ENCODE results near the gene TMCO2.
"Not testable (repeated sequence)": the region's sequence is repeated elsewhere in the genome, so short reads cannot be mapped to it uniquely, and the experiment has no call there.

Gene TMCO2

DNA sequence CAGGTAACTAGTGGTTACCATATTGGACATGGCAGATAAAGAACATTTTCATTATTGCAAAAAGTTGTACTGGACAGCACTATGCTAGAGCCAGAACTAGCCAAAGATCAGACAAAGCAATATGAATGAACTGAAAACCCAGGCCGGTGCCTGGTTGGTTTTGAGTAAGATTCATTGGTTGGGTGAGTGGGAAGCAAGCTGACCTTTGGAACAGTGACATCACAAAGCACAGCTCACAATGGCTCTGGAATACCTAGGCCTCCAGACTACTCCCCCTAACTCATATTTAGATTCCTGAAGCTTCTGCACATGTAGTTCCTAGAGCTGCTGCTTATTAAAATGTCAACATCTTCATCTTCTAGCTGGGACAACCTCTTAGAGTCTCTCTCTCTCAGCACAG is at the start of gene TMCO2:
Gene TMCO2 (plus strand): TSS at position 283 of the 400 bp plus-strand sequence. CDS start 57 bp downstream, at position 340.
- DNase-seq (ENCODE audit: low read depth), result no peak

DNA sequence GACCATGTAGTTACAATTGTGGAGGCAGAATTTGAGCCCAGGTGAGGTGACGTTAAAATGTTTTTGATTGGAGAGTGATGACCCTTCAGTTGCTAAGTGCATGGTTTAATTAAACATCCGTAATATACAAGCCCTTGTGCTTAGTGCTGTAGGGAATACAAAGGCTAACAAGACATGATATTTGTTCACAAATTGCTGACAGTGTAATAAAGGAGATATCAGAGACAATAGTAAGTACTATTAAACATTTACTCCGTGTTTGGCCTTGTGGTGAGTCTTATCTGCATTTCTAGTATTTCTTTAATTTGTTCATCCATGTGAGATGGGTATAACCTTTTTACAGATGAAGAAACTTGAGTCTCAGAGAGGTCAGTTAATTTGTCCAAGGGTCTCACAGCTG is 48.6 kb upstream of the TMCO2 start:
- DNase-seq (ENCODE audit: low read depth), result no peak

DNA sequence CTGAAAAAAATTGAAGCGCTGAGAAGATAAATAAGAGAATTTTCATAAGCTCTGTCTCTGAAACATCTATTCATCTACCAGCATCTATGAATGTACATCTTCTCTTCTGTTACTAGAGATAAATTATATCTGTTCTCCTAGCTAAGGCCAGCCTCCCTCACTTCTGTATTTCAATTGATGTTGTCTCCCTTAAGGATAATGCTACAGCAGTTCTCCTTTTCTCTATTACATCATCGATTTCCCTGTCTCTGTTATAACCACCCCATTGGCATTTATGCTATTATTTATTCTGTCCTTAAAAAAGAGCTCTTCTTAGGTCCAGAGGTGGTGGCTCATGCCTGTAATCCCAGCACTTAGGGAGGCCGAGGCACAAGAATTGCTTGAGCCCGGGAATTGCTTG is 42.9 kb upstream of the TMCO2 start:
- no peak for DNase-seq (ENCODE audit: low read depth)

DNA sequence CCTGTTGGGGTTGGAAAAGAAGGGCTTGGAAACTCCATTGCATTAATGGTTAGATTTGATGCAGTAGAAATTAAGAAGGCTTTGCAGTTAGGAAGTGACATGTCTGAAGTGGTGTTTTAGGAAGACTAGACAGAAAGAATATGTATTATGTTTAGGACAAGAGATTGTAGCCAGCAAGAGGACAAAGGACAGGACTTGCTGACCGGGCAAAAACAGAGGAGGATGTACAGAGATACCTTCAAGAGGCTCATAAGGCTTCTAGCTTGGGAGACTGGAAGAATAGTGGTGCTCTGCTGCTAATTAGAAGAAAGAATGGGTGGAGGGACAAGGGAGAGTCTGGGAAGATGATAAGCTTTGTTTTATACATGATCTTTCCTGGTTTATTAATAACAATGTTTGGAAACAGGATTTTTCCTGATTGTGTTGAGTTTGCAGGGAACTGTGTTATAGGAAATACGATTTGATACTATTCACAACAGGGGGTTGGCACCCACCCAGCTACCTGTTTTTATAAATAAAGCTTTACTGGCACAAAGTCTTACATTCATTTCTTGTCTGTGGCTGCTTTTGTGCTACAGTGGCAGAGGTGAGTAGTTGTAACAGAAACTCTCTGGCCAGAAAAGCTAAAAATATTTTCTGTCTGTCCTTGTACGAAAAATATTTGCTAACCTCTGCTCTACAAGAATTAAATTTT is 37.1 kb upstream of the TMCO2 start:
- no peak for DNase-seq (ENCODE audit: low read depth)

DNA sequence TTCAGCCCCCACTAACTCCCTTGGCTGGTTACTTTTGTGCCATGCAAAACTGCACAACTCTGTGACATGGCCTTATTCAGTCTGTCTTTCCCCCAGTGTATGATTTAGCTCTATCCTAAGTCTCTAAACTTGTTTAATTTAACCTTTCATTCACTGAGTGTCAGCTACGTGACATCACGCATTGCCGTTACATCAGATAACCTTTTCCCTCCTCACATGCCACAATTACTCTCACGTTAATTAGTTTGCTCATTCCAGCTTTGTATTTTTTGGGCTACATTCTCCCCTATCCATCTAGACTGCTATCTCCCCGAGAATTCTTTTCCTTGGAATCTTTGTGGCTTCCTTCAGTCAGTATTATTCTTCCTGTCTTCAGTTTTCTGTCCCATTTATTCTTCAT is 29.4 kb upstream of the TMCO2 start:
- no peak for DNase-seq (ENCODE audit: low read depth)

DNA sequence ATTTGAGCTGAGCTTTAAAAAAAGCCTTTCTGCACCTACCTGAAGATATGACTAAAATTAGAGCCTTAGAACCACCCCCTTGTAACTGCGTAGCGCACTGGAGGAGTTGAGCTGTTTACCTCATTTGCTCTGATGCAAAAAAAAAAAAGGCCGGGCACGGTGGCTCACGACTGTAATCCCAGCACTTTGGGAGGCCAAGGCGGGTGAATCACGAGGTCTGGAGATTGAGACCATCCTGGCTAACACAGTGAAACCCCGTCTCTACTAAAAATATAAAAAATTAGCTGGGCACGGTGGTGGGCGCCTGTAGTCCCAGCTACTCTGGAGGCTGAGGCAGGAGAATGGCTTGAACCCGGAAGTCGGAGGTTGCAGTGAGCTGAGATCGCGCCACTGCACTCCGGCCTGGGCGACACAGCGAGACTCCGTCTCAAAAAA is 26.2 kb upstream of the TMCO2 start:
- DNase-seq (ENCODE audit: low read depth), result not testable (repeated sequence)

DNA sequence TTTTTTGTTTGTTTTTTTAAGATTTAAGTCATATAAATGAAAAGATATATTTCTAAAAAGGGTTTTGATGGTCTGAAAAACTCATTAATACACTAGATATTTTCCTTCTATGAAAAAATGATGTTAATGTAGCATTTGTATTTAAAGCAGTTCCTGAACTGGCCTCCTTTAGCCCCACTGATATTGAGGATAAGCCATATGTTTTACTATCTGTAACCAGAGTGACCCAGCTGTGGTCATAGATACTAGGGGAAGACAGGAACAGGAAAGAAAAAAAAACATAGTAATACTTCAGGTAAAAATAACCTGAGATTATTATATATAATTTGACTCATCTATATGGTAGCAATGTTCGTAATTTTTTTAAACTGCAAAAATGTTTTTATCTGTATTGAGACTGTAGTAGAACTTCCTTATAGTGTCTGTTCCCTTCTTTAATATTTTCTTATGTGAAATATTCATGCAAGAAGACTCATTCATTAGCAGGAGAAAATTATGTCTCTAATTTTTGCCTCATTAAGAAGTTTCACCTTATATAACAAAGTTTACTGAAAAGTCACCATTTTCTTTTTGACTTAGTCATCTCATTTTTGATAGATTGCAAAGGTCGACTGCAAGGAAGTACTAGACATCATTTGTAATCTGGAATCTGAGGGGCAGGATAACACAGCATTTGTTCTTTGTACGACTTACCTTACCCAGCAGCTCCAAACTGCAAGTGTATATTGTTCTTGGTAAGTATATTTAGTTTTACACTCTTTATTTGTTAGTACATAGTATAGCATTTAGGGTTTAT is 25.6 kb upstream of the TMCO2 start:
- DNase-seq (ENCODE audit: low read depth), result no peak

DNA sequence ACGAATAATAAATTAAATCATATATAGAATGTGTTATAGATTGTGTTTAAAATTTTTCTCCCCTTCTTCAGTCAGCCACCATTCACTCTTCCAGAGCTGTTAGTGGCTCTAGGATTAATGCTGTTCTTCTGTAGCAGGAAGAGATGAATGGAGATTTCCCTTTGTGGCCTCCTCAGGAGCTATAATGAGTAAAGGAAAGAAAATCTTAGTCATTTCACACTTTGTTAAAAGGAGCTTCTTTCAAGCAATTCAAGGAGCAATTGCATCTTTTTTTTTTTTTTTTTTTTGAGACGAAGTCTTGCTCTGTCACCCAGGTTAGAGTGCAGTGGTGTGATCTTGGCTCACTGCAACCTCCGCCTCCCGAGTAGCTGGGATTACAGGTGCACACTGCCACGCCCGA is 23.7 kb upstream of the TMCO2 start:
- no peak for DNase-seq (ENCODE audit: low read depth)

DNA sequence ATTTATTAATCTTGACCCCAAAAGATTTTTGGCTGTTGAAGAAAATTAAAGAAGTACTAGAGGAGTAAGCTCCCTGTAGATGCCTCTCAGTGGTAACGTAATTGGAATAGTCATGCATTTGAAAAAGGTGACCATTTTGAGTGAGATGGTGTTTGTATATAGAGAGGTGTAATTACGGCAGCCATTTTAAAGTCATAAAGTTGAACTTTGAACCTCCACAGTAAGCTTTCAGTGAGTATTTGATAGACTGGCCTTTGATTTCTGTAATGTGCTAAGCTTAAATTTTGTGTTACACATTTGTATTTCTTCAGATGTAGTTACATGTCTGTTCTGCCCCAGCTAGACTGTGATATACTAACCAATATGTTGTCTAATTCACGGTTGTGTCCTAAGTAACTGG is 21.5 kb upstream of the TMCO2 start:
- no peak for DNase-seq (ENCODE audit: low read depth)

DNA sequence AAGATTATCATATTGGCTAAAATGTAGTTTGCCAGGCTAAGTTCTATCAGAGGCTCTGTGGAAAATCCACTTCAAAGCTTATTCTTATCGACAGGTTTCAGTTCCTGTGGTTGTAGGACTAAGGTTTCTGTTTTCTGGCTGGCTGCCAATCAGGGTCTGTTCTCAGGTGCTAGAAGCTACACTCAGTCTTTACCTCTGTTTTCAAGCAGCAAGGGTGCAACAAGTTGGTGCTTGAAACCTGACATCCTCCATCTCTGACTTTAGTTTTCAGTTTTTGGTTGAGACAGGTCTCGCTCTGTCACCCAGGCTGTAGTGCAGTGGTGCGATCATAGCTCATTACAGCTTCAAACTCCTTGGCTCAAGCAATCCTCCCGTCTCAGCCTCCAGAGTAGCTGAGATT is 15.3 kb upstream of the TMCO2 start:
- DNase-seq (ENCODE audit: low read depth), result no peak

DNA sequence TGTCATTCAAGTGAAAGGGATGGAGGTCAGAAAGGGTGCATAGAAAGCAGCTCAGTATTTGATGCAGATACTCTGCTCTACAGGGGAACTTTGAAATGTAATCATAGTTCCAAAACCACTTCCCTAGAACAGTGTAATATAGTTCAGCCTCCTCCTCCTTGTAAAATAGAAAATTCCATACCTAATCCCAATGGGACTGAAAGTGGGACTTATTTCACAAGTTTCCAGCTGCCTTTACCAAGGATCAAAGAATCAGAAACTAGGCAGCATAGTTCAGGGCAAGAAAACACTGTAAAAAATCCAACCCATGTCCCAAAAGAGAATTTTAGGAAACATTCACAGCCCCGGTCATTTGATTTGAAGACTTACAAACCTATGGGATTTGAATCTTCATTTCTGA is 8.1 kb upstream of the TMCO2 start:
- DNase-seq (ENCODE audit: low read depth), result no peak

DNA sequence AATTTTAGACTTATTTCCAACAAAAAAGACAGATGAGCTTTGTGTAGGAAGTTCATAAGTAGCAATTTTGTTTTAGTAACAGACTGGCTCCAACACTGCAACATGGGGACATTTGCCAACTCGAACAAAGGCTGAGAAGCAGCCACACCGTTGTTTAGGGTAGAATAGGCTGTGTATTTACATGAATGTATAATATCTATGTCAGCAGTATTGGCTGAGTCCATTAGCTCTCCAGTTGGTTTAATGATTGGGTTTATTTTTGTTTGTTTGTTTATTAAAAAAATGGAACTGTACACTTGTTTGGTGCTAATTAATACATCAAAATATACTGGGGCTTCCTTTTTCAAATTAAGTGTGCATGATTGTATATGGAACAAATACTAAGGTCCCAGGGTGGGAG is 7.3 kb upstream of the TMCO2 start:
- DNase-seq (ENCODE audit: low read depth), result no peak

DNA sequence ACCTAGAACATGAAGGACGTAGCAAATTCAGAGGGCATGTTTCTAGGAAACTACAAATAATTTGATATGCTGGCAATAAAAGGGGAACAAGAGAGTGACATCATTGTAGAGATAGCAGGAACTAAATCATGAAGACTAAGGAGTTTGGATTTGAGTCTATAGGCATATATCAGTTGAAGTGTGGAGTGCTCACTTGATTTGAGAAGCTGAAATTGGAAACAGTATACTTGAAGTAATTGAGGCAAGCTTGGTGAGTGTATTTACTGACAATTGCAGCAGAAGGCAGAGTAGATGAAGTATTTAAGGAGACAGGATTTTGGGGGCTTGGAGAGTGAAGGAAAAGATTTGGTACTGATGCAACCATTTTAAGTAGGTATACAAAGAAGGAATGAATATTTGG is 6.4 kb upstream of the TMCO2 start:
- no peak for DNase-seq (ENCODE audit: low read depth)

DNA sequence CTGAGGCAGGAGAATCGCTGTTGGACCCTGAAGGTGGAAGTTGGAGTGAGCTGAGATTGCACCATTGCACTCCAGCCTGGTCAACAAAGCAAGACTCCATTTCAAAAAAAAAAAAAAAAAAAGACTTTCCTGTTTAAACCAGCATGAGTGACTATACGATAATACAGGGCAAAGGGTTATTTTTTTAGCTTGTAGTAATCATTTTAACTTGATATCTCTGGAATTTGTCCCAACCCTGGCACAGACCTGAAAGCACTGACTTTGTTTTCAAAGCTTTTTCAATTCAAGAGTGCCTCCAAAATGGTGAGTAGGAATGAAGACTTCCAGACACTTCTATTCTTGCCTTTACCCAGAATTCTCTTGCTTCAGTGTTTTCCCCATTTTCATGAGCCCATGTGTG is 4.4 kb upstream of the TMCO2 start:
- no peak for DNase-seq (ENCODE audit: low read depth)

DNA sequence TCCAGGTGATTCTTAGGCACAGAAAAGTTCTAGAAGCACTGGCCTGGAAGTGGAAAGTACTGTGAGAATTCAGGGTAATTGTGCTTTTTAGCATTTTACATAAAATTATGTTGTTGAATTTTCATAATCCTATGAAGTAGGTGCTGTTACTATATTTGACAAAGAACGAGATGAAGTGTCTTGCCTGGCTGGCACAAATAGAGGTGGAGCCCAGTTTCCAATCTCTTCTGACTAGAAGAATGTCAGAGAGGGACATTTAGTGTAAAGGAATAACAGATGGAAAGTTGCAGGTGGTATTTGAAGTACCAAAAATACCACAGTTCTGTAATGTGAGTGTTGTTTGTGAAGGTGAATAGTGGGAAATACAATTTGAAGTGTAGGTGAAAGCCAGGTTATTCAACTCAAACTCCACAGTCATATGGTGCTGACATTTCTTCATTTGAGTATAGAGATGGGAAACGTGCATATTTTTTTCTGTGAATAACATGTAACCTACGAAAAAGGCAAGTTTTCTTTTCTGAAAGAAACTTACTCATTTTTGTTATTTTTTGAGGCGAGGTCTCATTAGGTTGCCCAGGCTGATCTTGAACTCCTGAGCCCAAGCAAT is 3.5 kb upstream of the TMCO2 start:
- no peak for DNase-seq (ENCODE audit: low read depth)

DNA sequence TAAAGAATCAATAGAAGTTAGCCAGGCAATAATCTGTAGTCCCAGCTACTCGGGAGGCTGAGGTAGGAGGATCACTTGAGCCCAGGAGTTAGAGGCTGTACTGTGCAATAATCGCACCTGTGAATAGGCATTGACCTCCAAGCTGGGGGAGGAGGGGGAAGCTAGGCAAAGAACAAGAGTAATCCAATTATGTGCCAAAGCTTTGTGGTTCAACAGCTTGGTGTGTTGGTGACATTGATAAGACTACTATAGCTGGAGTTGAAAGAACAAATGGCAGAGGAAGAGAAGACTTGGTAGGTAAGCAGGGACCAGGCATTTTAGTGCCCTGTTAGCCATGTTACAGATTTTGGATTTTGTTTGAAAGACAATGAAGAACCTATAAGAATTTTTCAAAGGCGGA is 2.1 kb upstream of the TMCO2 start:
- DNase-seq (ENCODE audit: low read depth), result no peak

DNA sequence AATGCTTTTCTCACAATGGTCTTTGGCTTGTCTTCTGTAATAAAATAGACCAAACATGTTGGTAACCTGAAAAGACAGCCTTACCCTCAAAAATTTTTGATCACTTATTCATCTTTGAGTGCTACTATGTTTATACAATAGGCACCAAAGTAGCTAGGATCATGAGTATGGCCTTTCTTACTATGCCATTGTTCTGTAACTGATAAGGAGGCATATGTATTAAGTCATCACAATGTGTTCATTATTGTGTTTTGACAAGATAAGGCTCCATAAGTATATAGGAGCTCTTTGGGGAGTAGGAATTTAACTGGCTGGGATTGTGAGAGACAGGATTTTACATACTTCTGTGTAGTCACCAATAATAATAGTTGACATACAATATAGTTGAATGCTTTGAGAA is 675 bp downstream of the TMCO2 start:
- DNase-seq (ENCODE audit: low read depth), result no peak

DNA sequence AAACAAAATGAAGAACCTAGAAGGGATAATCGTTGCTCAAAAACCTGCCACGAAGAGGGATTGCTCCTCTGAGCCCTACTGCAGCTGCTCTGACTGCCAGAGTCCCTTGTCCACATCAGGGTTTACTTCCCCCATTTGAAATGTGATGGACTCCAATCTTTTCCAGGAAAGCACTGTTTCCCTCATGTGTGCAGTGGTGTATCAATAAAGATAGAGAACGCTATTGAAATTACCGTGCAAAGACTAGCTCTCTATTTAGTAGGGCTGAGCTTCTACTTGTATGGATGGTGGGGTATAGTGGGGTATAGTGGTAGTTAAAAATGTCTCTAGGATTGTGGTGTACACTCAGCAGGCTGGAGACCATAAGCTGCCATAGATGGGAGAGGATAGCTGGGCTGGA is 3.7 kb downstream of the TMCO2 start:
- no peak for DNase-seq (ENCODE audit: low read depth)

DNA sequence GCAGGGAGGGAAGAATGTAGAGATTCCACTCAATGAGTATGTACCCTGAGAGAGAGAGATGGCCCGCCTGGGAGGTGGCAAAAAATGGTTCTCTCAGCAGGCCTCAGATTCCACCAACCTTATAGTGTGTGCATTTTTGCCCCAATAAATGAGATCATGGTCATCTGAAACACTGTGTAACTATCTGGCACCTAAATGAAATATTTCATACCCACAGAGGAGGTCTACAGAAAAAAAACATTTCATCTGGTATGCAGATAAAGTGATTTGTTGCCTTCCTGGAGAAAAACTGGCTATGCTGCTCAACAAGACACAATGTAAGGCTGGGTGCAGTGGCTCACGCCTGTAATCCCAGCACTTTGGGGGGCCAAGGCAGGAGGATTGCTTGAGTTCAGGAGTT is 4.9 kb downstream of the TMCO2 start:
- DNase-seq (ENCODE audit: low read depth), result no peak

DNA sequence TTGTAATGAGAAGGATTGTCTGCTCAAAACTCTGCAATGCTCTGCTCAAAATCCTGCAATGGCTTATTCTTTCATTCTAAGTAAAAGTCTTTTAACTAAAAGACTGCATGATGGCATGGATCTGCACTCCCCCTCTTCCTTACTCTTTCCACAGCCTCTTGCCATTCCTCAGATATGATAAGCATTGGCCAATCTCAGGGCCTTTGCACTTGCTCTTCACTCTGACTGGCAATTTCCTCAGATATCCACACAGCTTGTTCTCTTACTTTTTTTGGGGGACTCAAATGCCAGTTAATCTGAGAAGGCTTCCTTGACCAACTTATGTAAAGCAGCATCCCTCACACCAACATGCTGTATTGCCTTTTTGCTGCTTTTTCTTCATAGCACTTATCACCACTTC is 7.5 kb downstream of the TMCO2 start:
- no peak for DNase-seq (ENCODE audit: low read depth)

DNA sequence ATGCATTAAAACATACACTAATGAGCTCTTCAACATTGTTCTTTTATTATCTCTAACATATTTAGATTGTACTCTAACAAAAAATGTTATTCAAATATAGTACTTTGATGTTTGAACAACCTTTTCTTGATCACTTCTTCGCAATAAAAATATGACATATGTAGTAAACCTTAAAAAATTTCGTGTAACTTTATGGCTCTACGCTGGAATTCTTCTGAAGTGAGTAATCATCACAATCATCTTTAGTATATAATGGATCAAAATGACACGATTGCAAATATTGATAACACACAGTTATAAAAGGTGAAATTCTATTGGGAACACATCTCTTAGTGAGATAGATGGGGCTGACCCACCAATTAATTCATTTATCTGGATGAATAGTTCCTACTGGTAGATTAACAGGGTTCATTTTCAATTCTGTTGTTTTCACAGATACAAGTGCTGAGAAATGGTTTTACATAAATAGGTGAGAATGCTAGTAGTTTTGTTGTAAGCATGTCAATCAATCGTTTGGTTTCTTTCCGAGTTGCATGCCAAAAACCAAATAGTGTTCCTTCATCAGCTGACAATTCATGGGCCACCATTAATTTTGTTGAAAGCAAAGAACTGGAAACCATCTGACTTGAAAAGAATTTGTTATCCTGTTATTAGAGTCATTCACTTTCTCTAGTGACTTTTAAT is 8.8 kb downstream of the TMCO2 start:
- no peak for DNase-seq (ENCODE audit: low read depth)

DNA sequence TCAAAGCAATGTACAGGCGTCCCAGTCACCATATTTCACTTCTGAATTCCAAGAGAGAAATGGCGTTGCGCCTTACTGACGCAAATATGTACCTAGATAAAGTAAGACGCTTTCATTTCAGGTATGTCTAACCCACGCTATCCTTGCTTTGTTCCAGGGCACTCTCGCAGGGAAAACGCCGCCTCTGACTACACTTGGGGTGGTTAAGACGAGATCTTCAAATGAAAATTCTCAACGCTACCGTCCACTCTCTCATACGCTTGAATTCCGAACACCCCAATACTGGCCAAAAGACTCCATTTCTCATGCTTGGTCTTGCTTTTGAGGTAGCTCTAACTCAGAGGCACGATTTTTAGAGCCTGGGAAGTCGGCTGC is 9.6 kb downstream of the TMCO2 start:
- DNase-seq (ENCODE audit: low read depth), result no peak

Data from HS-27A (cell line).